Kidney glomerular epithelial cell (primary cell): Measurements from ENCODE around the gene PDE6D.
A peak's percentile ranks its signal among the peaks of the same experiment; 100 is the strongest.
"Not testable (repeated sequence)": the region's sequence is repeated elsewhere in the genome, so short reads cannot be mapped to it uniquely, and the experiment has no call there.

Source experiments
- DNase-seq: peaks from one replicate; lab custom pipeline; 2025; lab: John Stamatoyannopoulos, UW

PDE6D gene

DNA sequence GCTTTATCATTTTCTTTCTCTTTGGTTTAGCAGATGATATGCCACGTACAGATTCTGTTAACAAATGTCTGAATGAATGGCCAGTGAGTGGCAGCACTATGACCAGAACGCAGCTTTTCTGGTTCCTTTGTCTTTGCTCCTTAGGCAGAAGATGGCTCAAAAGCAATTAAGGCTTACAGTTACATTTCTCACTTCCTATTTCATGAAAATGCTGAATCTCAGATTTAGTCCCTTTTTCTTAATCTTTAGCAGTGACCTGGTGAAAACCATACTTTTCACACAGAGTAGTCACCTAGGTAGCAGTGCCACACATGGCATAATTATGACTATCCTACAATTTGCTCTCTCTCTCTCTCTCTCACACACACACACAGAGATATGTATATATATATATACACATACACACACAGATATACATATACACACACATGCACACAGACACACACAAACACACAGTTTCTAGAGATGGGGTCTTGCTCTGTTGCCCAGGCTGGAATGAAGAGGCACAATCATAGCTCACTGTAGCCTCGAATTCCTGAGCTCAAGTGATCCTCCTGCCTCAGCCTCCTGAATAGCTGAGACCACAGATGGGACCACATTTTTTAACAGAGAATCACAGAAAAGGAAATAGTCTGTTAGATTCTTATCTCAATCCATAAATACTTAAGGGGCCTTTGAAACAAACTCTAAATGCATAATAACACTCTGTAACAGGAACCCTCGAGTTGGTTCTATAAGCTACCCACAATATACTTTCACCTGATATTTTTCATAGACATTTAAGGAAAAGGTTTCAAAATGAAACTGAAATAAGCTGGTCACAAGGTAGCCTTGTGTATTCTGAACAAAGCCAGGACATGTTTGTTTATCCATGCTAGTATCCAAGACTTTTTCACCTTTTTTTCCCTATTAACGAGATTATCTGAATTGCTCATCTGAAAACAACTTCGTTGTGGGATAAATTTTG lies 11.6 kb downstream of the PDE6D start:
- no peak for DNase-seq

DNA sequence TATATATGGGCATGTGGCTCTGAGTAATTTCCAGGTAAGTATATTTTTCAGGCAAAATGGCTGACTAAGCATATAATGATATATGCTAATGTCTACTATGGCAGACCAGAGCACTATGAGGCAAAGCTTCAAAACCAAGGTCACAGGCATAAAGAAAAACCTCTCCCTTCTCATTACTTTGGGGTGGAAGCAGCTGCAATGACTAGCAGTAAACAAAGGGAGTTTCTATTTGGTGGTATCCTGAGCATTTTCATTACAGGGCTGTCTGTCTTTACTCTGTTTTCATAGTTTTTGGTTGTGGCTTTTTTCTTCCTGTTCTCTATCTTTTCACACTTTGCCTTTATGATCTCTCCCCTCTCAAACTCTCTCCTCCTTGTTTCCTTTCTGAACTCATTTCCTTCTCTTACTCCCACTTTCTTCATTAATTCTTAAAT lies 15.6 kb downstream of the PDE6D start:
- no peak for DNase-seq

DNA sequence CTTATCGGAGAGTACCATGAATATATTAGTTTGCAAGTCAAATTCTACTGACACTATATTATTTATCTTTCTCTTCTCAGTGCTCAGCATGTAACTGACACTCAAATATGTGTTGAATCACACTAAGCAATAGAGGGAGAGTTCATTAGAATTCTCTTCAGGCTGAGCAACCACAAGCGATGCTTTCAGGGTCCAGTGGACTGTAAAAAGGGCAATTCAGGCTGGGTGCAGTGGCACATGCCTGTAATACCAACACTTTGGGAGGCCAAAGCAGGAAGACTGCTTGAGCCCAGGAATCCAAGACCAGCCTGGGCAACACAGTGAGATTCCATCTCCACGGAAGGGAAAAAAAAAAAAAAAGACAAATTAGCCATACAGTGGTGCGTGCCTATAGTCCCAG lies 16.3 kb downstream of the PDE6D start:
- DNase-seq: peak; percentile 94

DNA sequence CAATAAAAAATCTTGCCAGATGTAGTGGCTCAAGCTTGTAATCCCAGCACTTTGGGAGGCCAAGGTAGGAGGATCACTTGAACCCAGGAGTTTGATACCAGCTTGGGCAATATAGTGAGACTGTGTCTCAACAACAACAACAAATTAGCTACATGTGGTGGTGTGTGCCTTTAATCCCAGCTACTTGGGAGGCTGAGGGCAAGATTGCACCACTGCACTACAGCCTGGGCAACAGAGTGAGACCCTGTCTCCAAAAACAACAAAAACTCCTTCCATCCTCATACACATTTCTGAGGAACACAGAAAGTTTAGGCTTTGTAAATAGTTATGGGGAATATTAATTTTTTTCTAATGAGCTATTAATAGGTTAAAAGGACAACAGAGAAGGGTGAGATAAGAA lies 17.0 kb downstream of the PDE6D start:
- no peak for DNase-seq

DNA sequence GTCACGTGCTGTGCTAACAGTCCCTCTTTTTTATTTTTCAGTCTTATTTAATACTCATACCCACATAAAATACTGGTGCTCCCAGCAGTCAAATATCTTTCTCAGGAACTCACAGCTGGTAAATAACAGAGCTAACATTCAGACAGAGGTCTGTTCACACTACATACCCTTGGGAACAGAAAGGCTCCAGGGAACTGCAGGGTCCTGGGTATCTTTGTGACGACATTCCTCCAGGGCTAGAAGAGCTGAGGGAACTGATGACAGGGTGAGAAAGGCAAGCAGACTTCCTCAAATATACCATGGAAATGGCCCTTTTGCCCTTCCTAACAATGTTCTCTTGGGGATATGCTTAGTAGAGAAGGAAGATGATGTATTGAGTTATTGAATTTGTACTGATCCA lies 19.3 kb downstream of the PDE6D start:
- no peak for DNase-seq

DNA sequence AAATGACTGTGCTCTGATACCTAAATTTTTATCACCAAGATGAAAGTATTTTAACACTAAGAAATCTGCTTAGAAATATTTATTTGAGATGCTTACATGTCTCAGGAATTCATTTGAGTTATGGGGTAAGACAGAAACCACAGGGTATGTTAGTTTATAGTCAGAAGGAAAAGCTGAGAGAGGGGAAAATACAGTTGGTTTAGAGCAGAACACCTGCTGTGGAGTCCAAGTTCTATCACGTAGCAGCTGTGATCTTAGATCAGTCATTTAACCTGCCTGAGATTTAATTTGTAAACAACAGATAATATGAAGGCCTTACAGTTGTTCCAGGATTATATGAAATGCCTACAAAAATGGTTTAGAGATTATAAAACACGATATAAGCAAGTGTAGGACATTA lies 29.0 kb downstream of the PDE6D start:
- DNase-seq: no peak

DNA sequence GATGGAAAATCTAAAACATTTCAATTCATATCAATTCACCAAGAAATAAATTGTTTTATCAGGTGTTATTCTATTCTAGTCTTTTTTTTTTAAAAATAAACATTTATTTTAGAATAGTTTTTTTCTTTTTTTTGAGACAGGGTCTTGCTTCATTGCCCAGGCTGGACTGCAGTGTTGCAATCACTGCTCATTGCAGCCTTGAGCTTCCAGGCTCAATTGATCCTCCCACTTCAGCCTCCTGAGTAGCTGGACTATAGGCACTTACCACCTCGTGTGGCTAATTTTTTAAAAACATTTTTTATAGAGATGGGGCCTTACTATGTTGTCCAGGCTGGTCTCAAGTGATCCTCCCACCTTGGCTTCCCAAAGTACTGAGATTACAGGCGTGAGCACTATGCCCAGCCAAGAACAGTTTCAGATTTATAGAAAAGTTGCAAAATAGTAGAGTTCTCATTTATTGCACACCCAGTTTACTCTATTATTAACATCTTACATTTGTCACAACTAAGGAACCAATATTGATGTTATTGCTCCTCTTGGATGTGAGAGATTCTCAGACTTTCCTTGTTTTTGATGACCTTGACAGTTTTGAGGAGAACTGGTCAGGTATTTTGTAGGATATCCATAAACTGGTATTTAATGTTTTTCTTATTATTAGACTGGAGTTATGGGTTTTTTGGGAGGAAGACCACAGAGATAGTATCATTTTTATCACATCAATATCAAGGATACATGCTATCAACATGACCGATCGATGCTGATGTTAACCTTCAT lies 29.9 kb downstream of the PDE6D start:
- DNase-seq: no peak

DNA sequence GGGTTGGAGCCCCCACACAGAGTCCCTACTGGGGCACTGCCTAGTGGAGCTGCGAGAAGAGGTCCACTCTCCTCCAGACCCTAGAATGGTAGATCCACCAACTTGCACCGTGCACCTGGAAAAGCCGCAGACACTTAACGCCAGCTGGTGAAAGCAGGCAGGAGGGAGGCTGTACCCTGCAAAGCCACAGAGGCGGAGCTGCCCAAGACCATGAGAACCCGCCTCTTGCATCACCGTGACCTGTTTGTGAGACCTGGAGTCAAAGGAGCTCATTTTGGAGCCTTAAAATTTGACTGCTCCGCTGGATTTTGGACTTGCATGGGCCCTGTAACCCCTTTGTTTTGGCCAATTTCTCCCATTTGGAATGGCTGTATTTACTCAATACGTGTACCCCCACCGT lies 32.1 kb downstream of the PDE6D start:
- DNase-seq: not testable (repeated sequence)

DNA sequence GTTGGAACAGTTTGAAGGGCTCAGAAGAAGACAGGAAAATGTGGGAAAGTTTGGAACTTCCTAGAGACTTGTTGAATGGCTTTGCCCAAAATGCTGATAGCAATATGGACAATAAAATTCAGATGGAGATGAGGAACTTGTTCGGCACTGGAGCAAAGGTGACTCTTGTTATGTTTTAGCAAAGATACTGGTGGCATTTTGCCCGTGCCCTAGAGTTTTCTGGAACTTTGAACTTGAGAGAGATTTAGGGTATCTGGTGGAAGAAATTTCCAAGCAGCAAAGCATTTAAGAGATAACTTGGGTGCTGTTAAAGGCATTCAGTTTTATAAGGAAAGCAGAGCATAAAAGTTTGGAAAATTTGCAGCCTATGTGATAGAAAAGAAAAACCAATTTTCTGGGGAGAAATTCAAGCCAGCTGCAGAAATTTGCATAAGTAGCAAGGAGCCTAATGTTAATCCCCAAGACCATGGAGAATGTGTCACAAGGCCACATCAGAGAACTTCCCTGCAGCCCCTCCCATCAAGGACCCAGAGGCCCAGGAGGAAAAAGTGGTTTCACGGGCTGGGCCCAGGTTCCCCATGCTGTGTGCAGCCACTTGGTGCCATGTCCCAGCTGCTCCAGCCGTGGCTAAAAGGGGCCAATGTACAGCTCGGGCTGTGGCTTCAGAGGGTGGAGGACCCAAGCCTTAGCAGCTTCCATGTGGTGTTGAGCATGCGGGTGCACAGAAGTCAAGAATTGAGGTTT lies 32.8 kb downstream of the PDE6D start:
- DNase-seq: not testable (repeated sequence)

DNA sequence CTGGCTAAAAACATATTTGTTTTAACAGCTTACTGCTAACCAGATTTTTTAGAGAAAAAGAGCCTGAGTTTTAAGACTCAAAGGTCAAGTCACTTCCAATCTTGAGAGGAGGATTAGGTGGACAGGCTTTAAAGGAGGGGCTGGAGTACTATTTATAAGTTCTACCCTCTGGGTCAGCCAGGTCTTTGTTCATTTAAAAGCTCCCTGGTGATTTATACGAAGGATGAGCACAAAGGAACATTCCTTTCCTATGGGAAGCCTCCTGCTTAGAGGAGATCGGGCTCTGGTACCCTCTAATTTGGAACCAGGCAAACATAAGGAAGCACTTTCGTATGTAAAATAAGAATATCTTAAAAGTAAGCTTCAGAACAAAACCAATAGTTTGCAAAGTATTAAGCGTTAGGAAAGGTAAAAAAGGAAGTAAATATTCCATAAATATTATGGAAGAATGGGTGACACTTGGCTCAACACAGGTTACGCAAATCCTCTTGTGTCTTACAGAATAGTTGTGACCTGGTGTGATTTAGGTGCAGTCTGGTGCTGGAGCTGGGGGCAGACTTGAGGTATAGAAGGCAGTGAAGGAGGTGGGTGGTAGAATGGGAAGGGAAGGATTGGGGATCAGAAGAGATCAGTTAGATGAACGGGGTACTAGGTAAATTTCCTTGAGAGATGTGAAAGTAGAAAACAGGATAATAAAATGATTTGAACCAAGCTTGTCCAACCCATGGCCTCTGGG lies 35.6 kb downstream of the PDE6D start:
- no peak for DNase-seq

DNA sequence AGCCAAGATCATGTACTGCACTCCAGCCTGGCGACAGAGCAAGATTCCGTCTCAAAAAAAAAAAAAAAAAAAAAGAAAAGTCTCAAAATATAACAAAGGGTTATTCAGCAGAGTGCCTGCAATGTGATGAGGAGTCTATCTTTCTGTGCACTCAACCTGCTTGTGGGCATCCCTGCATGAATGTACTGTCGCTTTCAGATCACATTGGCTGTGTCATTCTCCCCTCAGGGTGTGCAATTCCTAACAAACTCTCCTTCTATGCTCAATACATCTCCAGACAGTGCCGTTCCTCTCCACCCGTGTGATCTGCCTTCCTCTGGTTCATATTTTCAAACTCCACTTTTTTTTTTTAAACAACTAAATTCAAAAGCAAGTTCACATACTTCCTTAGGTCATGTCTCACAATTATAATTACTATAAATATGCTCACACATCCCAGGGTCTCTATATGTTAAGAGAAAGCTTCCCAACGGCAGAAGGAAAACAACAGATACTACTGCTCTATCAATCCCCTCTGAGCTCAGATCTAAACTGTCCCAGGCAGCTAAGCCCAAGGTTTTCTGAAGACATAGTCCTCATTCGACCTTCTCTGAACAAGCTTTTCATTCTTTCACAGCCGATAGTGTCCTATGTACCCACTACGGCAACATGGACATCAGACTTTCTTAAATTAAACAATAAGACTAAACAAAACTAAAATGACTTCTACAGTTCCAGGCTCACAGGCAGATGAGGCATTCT lies 37.5 kb downstream of the PDE6D start:
- DNase-seq: no peak

DNA sequence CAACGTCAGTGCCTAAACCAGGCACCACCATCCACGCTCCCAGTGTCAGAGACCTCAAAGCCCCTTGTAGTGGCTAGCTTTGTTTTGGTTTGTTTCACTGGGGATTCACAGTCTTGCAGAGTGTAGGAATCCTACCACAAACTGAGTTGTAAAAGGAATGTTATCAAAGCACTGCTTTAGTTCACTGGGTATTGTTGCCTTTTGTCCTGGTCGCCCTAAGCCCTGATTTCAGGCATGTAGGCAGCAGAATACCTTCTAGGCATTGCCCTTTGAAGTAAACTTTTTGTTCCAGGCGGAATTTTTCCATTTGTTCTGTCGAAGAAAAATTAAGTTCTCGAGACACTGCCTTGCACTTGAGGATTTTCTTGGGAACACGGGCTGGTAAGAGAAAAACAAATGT lies 43.3 kb downstream of the PDE6D start:
- DNase-seq: no peak

DNA sequence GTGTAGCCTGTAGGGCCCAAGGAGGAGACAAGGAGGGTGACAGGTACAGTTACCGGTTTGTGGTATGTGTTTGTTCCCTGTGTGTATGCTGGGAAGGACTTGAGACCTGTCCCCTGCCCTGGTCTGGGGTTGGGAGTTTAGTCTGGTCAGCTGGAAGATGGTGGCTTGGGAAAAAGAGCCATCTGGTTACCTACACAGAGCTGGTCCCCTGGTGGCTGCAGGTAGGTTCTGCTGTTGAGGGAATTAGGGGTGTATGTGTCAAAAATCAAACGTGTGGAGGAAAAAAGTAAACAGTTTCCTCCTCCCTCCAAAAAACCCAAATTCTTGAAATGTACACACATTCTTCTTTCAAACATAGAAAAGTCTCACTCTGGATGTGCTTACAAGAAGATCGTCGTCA lies 48.5 kb downstream of the PDE6D start:
- no peak for DNase-seq

DNA sequence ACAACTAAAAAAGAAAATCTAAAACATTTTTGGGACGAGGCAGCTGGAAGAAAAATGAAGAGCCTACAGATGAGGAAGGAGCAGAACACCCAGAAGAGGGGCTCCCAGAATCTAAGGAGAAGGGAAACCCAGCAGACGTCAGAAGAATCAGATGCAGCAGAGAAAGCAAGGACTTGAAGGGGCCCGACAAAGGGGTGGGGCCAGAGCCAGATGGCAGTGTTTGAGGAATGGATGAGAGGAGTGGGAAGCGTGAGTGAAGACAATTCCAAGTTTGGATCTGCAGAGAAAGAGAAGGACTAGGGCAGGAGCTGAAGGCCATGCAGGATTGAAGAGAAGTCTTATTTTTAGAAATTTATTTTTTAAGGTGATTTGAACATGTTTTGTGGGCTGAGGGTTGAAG lies 53.5 kb downstream of the PDE6D start:
- DNase-seq: no peak

DNA sequence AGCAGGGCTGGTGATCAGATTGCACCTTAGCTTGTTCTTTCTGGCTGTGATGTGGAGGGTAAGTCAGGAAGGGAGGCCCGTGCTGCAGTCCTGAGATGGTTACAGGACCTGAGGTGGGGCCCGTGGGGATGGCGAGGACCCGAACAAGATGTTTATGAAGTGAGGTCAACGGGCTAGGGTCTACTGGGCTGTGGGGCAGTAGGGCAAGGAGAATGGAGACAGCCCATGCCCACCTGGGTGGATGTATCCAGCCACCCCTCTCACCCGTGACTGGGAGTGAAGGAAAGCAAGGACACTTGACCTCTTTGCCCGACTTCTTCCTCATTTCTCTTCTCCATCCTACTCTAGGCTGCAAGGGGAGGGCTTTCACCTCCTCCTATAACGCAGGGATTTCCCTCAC lies 54.8 kb downstream of the PDE6D start:
- no peak for DNase-seq

DNA sequence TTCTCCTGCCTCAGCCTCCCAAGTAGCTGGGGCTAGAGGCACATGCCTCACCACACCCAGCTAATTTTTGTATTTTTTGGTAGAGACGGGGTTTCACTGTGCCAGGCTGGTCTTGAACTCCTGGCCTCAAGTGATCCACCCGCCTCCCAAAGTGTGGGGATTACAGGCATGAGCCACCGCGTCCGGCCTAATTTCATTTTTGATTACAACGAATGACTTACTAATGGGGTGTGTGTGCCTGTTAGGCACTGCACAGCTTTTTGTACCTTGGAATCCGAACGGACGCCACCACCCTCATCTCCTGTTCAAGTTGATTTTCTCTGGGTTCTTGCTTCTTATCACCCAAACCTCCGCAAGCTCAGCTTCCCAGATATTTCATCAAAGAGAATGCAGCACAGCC lies 55.6 kb downstream of the PDE6D start:
- no peak for DNase-seq

DNA sequence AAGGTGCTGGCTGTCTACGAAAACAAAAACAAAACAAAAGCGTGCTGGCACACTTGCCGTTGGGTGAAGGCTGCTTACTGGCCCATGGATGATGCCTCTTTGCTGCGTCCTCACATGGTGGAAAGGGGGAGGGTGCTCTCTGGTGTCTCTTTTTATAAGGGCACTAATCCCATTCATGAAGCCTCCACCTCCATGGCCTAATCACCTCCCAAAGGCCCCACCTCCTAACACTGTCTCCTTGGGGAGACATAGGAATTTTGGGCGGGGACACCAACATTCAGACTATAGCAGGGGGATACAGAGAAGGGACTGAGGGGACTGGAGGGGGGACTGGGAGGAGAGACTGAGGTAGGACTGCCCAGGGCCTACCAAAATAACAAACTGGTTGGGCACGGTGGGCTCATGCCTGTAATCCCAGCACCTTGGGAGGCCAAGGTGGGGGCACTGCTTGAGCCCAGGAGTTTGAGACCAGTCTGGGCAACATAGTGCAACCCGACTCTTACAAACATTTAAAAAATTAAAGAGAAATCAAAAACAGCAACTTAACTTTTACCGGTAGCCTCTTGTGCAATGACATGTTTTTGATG lies 58.3 kb downstream of the PDE6D start:
- DNase-seq: no peak

DNA sequence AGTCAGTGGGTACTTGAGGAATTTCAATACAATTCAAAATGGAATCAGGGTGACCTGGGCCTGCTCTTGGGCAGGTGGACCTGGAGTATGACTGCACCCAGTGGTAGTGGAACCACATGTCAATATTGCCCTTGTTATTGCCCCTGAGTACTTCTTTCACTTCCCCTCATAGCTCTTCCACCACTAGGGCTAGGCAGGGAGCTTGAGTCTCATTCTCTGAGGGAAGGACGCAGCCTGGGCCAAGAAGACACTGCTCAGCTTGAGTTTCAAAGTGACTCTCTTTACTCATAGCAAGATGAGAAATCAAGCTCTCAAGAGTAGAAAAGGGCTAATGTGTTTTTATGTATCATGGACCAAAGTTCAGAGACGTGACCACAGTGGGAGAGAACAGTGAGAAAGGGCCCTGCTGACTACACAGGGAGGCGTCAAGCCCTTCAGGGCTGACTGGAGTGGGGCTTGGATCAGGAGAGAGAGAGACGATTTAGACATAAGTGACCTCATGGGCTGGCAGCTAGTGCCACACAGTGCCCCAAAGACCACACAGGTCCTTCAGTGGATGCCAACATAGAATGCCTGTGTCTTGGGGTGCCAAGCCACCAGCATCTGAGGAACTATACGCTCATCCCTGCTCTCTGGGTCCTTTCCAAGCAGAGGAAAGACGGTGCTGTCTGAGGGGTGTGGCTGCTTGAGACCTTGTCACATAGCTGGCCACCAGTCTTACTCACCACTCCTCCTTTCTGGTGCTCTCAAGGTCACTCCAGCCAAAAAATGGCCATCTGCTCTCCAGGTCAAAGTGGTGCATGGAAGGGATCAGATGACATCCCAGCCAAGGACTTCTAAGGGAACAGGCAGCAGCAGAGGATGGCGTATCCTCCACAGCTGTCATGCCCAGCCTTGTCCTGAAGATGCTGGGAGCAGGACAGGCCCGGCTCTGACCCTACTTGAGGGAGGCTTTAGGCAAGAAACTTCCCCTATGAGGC lies 59.8 kb downstream of the PDE6D start:
- no peak for DNase-seq

DNA sequence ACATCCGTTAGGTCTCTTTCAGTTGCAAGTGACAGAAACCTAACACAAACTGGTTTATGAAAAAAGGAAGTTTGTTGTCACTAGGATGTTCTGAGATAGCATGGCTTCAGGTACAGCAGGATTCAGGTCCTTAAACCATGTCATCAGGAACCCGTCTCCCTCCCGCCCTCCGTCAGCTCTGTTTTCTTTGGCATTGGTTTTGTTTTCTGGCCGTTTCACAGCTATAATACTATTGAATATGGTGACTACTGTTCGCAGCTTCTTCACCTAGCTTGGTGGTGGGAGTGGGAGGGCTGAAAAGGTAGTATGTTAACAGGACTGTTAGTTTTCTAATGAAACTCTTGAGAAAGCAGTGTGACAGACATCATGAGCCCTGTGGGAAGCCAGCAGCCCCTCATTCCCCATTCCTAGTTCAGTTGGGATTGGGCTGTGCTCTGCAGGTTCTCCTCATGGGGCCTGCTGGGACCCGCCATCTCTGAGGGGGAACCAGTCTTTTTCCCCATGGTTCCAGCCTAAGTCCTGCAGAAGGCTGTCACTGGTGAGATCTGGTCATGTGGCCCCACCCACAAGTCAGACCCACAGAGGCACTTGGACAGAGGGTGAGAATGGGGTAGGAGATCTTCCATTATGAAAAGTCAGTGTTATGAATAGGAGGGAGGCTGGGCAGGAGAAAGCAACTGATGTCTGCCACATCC lies 60.6 kb downstream of the PDE6D start:
- no peak for DNase-seq
